Heart left ventricle (tissue), 16 donors: ENCODE results near the gene AGPAT2. TPM values are rescaled to one million over a fixed set of nuclear protein-coding genes. Genes with fewer than 3 reads are reported as not detected.

Experiments used
- ATAC-seq, 4 donors: fragments of 200-7000 bp; cut with Tn5 transposase; one replicate each; pipeline ENCODE4 v1.9.1; 2020 to 2022; ENCODE audit warnings: moderate library complexity in 4 of 4, mild to moderate bottlenecking in 3 of 4, moderate number of reproducible peaks in 1 of 4
- DNase-seq, 5 donors: peaks; one replicate each; pipeline ENCODE4 v3.0.0-alpha.2; 2020
- H3K27ac ChIP-seq, 12 donors: fragments of 200-600 bp; sonication (generic) in 4 of 12; one replicate each; pipeline versions ENCODE4 v1.5.0 to v1.8.0; 2016 to 2022; ENCODE audit warnings: mild to moderate bottlenecking in 2 of 12
- H3K27me3 ChIP-seq, 9 donors: fragments of 200-600 bp; sonication (generic) in 2 of 9; one replicate each; pipeline versions ENCODE4 v1.5.1 to v1.8.0; 2016 to 2022; ENCODE audit warnings: mild to moderate bottlenecking in 3 of 9
- H3K36me3 ChIP-seq, 9 donors: fragments of 200-600 bp; sonication (generic) in 2 of 9; one replicate each; pipeline versions ENCODE4 v1.5.0 to v1.8.0; 2018 to 2022; ENCODE audit warnings: mild to moderate bottlenecking in 2 of 9
- H3K4me1 ChIP-seq, 12 donors: fragments of 200-600 bp; sonication (generic) in 4 of 12; one replicate each; pipeline versions ENCODE4 v1.5.0 to v1.8.0; 2016 to 2022; ENCODE audit warnings: mild to moderate bottlenecking in 3 of 12
- H3K4me3 ChIP-seq, 12 donors: fragments of 200-600 bp; sonication (generic) in 4 of 12; one replicate each; pipeline versions ENCODE4 v1.5.0 to v1.8.0; 2017 to 2022; ENCODE audit warnings: mild to moderate bottlenecking in 9 of 12, moderate library complexity in 4 of 12
- H3K9me3 ChIP-seq, 12 donors: fragments of 200-600 bp; sonication (generic) in 4 of 12; one replicate each; pipeline versions ENCODE4 v1.5.0 to v1.8.0; 2016 to 2022; ENCODE audit warnings: mild to moderate bottlenecking in 1 of 12
- CTCF ChIP-seq, 12 donors: fragments of 200-600 bp; sonication (generic) in 4 of 12; IDR thresholded peaks; one replicate each; pipeline versions ENCODE4 v1.5.0 to v1.8.0; 2018 to 2022; ENCODE audit warnings: antibody characterized with exemption in 12 of 12, mild to moderate bottlenecking in 5 of 12
- POLR2A ChIP-seq, 2 donors: fragments of 450-650 bp; IDR thresholded peaks; one replicate each; pipeline ENCODE4 v1.6.1; 2017; ENCODE audit warnings: antibody characterized with exemption in 2 of 2, mild to moderate bottlenecking in 2 of 2, moderate library complexity in 2 of 2
- WGBS, 4 donors: extraction: QIAGEN DNeasy Blood & Tissue Kit in 2 of 4; methylation state at CpG; one replicate each; pipeline versions ENCODE4 v1.1.5 to v1.1.7; 2013 to 2018; 5-methylcytosine and 5-hydroxymethylcytosine counted together
- intact Hi-C, 10 donors: fragments of 100-400 bp; cut with DNase I; formaldehyde crosslinking; loops; one replicate each; pipeline versions ENCODE4 v1.11.1 to v1.14.2; 2022
- polyA plus RNA-seq, 2 donors: library from polyadenylated mRNA; stranded (reverse); fragments of 200-250 nt; gene quantifications; one replicate each; pipeline ENCODE4 v1.2.3, GENCODE V29; 2013
- total RNA-seq, 9 donors: library from RNA; depleted of rRNA in 2 of 9; stranded (reverse); fragments of >200 nt in 2 of 9; fragmentation: NEBNext Ultra II Directional in 3 of 9; extraction: Animal tissue kit (Norgen Biotek cat#: 25700) in 3 of 9; gene quantifications; one replicate each; pipeline versions ENCODE4 v1.1.0 to v1.2.4, GENCODE V29; 2016 to 2023
- donor health status: ischemic (EF 13 %, LVEDD 7.1; RV severe dilation, severe dysfunction).
- donor health status: healthy with polysubstance abuse.
- donor health status: DM: no; HTN: yes; CAD: no.
- donor health status: DM: no; HTN: no; CAD: no.
- donor health status: ischemic (EF 25% LVEDD 6.9; RV normal size, moderate dysfunction).
- donor health status: ischemic (EF 25% LVEDD 5.7; RV mildly dilated, moderate dysfunction).
- donor health status: healthy.
- donor health status: DM: yes; HTN: yes; CAD: no.
- donor health status: ischemic (EF 35%, LVEDD 5.7; RV mildly dilated, moderate dysfunction).
- donor health status: nonischemic (EF 11% LVEDD 7.7; RV severe dilation, severe dysfunction).
- donor health status: DM: yes; HTN: yes; CAD: no.
- donor health status: PGD.
- donor health status: ischemic (EF 29% LVEDD 5.4; RV normal size, mild dysfunction).
- donor health status: nonischemic (EF 23%, LVEDD 6.1; RV moderate dilation, normal function).

AGPAT2 gene
- total and polyA plus RNA-seq, 11 donors = 52.4 to 122 (median 69.3) TPM

DNA sequence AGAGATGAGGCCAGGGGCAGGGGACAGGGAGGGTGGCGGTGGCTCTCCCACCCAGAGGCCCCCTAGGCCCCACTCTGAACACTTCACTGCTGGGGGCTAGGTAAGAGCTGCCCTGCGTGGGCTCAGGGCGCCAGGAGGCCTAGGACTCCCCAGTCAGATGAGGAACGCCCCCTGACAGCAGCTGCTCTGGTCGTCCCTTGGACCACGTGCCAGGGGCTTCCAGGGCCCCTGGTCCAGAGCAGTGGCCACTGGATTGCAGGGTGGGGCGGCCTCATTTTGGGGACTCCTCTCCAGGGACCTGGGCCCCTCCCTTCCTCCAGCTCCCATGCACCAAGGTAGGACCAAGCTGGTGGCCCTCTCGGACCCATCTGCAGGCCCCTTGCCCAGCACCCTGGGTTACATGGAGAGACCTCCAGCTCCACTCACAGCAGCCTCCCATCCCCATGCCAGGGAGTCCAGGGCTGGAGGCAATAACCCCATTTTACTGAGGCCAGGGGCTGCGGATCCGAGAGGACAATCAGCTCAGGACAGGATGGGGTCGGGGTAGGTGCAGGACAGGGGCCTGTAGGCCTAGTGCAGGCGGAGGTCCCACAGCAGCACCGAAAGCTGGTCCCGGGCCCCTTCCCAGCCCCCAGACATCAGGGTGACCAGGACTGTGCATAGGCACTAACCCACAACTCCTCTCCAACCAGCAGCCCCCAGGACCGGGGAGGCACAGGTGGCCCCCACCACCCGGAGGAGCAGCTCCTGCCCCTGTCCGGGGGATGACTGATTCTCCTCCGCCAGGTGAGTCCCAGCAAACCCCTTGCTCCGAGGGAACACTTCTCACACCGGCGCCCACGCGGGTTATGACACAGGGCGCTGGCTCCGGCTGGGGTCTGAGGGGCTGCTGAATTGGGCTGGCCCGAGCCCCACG is 23.0 kb downstream of the AGPAT2 start:
- Histone ChIP-seq H3K4me1 (peaks cover 0 to 35% (median 6%) of the 10 kb centered on the region in 12 donors), H3K27me3 (peaks cover 0 to 62% (median 0%) of the 10 kb centered on the region in 9 donors), H3K4me3 (peak overlapping the region; percentile 59 to 89 (median 79)), H3K9me3 (no peaks in the 10 kb centered on the region), H3K36me3 (peaks cover 0 to 47% (median 34%) of the 10 kb centered on the region in 9 donors), H3K27ac (peak overlapping the region; percentile 75 to 99 (median 96))
- 63 to 71% (median 68%) methylated on average over 15 to 27 of the region's 27 CpGs for WGBS, 4 donors
- ATAC-seq (no peak), DNase-seq (no peak)
- intact Hi-C loops = loop anchor here in 2 of 10 donors (2.0 kb wide), 1 partner anchor 17 kb away; no protein-coding TSS in a partner anchor
- TF ChIP-seq CTCF (IDR thresholded peaks at IDR 0.05) = no peak

DNA sequence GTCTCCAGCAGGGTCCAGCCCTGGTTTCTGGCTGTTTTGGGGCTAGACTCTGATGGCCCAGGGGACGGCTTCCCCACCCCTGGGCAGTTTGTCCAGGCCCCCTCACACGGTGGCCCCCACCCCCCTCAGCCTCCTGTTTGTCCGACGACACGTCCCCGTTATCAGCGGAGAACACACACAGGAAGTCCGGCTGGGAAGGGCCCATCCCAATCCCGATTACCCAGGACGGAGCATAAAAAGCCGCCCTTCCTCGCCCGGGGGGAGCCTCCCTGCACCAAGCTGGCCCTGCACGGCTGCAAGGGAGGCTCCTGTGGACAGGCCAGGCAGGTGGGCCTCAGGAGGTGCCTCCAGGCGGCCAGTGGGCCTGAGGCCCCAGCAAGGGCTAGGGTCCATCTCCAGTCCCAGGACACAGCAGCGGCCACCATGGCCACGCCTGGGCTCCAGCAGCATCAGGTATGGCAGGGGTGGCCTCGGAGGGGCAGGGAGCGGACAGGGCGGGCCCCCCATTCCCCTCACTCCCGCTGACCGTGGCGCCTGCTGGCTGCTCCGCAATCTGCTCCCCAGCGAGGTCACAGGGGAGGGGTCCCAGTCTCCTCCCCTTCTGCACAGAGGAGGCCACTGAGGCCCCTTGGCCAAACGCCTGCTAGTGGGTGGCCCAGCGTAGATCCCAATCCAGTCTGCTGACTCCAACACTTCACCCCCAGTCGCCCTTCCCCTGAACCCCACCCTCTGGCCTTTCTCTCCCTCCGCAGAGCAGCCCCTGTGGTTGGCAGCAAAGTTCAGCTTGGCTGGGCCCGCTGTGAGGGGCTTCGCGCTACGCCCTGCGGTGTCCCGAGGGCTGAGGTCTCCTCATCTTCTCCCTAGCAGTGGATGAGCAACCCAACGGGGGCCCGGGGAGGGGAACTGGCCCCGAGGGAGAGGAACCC is 24.3 kb downstream of the AGPAT2 start, which contains the start of gene EGFL7:
EGFL7 (plus strand) TSS at position 261 of the 926 bp plus-strand sequence. CDS start 5,367 bp downstream, outside the sequence.
- intact Hi-C loops = loop anchor here in 3 of 10 donors (1.0 to 2.0 kb wide), 2 partner anchors 16 to 17 kb away; no protein-coding TSS in a partner anchor
- 51 to 65% (median 61%) methylated on average over 15 to 38 of the region's 38 CpGs for WGBS, 4 donors
- no peak for TF ChIP-seq CTCF (IDR thresholded peaks at IDR 0.05)
- TF ChIP-seq POLR2A (IDR thresholded peaks at IDR 0.05) = peak in 1 of 2 donors; percentile 79
- peaks cover 0 to 31% (median 6%) of the 10 kb centered on the region in 12 donors for H3K4me1 ChIP-seq
- peak; percentile 82 to 90 (median 87) for DNase-seq
- H3K27ac ChIP-seq = peak within 1 kb of the TSS; percentile 75 to 99 (median 96)
- H3K9me3 ChIP-seq = no peaks in the 10 kb centered on the region
- H3K36me3 ChIP-seq = peaks cover 0 to 34% (median 21%) of the 10 kb centered on the region in 9 donors
- ATAC-seq = peak; percentile 42 to 79 (median 64)
- H3K27me3 ChIP-seq = peaks cover 0 to 75% (median 0%) of the 10 kb centered on the region in 9 donors
- peak within 1 kb of the TSS; percentile 59 to 89 (median 79) for H3K4me3 ChIP-seq

DNA sequence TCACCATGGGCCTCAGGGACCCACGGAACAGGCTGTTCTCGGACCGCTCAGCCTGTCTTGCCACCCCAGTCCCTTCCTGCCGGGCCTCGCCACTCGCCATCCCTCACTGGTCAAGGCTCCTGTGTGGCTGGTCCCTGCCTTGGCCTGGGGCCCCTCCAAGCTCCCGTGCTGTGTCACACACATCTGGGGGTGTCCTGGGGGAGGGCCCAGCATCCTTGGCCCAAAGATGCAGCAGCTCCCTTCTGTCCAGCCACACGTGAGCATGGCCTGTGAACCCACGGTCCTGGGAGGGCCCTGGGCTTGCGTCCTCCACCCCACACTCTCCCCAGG is 25.0 kb downstream of the AGPAT2 start:
- Histone ChIP-seq H3K4me1 (peaks cover 0 to 36% (median 9%) of the 10 kb centered on the region in 12 donors), H3K9me3 (no peaks in the 10 kb centered on the region), H3K27ac (peak overlapping the region; percentile 75 to 99 (median 96)), H3K27me3 (peaks cover 0 to 76% (median 0%) of the 10 kb centered on the region in 9 donors), H3K36me3 (peaks cover 0 to 27% (median 15%) of the 10 kb centered on the region in 9 donors), H3K4me3 (peak overlapping the region; percentile 3 to 89 (median 79))
- DNase-seq = peak in 1 of 5 donors; percentile 74
- 53 to 67% (median 63%) methylated on average over 1 to 10 of the region's 10 CpGs for WGBS, 4 donors
- intact Hi-C loops = loop anchor here in 3 of 10 donors (1.0 to 2.0 kb wide), 2 partner anchors 15 to 16 kb away; no protein-coding TSS in a partner anchor
- TF ChIP-seq POLR2A (IDR thresholded peaks at IDR 0.05) (no peak), CTCF (IDR thresholded peaks at IDR 0.05) (no peak)
- ATAC-seq = peak in 3 of 4 donors; percentile 6 to 31 (median 11)
